BJ (cell line): ENCODE data around the gene RASGRP1. TPM values are rescaled to one million over a fixed set of nuclear protein-coding genes. Genes with fewer than 3 reads are reported as not detected.

Experiments used
- CTCF ChIA-PET: fragments of 350-600 bp; formaldehyde crosslinking; extraction: SDS; loops from one replicate; lab custom pipeline; 2021; ENCODE audit warnings: antibody characterized with exemption, inconsistent platforms; lab: Yijun Ruan, JAX
- POLR2A ChIA-PET: fragments of 300-600 bp; sonication (Branson Sonifier 250); formaldehyde crosslinking; extraction: SDS; loops from one replicate; lab custom pipeline; 2021; ENCODE audit warnings: antibody characterized with exemption; lab: Charles Lee
- DNase-seq: peaks from one replicate; pipeline ENCODE4 v3.0.0-alpha.2; 2011; ENCODE audit warnings: low read depth
- H3K27me3 ChIP-seq: 2 replicates; pipeline ENCODE4 v1.6.0; 2011; ENCODE audit warnings: low read length; ENCODE audit not compliant: control insufficient read depth, insufficient read depth
- H3K36me3 ChIP-seq: 2 replicates; pipeline ENCODE4 v1.5.1; 2011; ENCODE audit warnings: low read length; ENCODE audit not compliant: control insufficient read depth, insufficient read depth
- H3K4me3 ChIP-seq: 2 replicates; pipeline ENCODE4 v1.5.1; 2011; ENCODE audit warnings: low read depth, mild to moderate bottlenecking, control low read depth, low read length
- CTCF ChIP-seq: IDR thresholded peaks from 2 replicates; pipeline ENCODE4 v1.5.1; 2011; ENCODE audit warnings: low read depth, mild to moderate bottlenecking, control low read depth, inconsistent platforms, low read length, moderate library complexity; ENCODE audit not compliant: insufficient read depth
- polyA minus RNA-seq: library from RNA; depleted of rRNA, polyadenylated mRNA; stranded (reverse); fragments of >200 nt; gene quantifications from 2 replicates; pipeline ENCODE4 v1.2.3, GENCODE V29; 2011; rRNA and poly(A)+ RNA removed
- polyA plus RNA-seq: library from polyadenylated mRNA; depleted of rRNA; stranded (reverse); fragments of >200 nt; gene quantifications from 2 replicates; pipeline ENCODE4 v1.2.3, GENCODE V29; 2011; rRNA removed

Gene RASGRP1
- polyA plus RNA-seq (4.2 and 4.3 TPM in 2 replicates), polyA minus RNA-seq (5.5 and 5.8 TPM in 2 replicates)

GRCh38 chr15:38564557-38565286, at the start of gene RASGRP1:
RASGRP1 (minus strand) TSS chr15:38564814; CDS start chr15:38564628, 186 bp downstream.
- Histone ChIP-seq H3K27me3 (peaks cover 9% of the 10 kb centered on the region), H3K36me3 (no peaks in the 10 kb centered on the region), H3K4me3 (peak within 1 kb of the TSS; percentile 64)
- peak; percentile 38; the same call in 1 of the 2 replicates for TF ChIP-seq CTCF
- ChIA-PET POLR2A (no interaction called here), CTCF (interaction anchor here (0.9 to 4.6 kb wide), 33 partner anchors 8 to 135 kb away, joined by 3 to 37 read pairs (median 9); partner anchors contain the start of gene FAM98B)
- no peak for DNase-seq

- Histone ChIP-seq H3K27me3 (peaks cover 6% of the 10 kb centered on the region), H3K36me3 (no peaks in the 10 kb centered on the region), H3K4me3 (no peak overlapping the region)
- DNase-seq = no peak
- POLR2A ChIA-PET = no interaction called here
- CTCF ChIA-PET = interaction anchor here (0.8 kb wide), 1 partner anchor 13 kb away, joined by 4 read pairs; no protein-coding TSS in a partner anchor
- TF ChIP-seq CTCF = no peak
These were observed 48.5 kb upstream of the RASGRP1 start for GRCh38 chr15:38613085-38613484.

GRCh38 chr15:38612159-38612863, 47.7 kb upstream of the RASGRP1 start:
- no peak for DNase-seq
- Histone ChIP-seq H3K27me3 (peaks cover 7% of the 10 kb centered on the region), H3K4me3 (no peak overlapping the region), H3K36me3 (no peaks in the 10 kb centered on the region)
- ChIA-PET POLR2A (no interaction called here), CTCF (interaction anchor here (0.8 to 1.5 kb wide), 2 partner anchors 14 to 48 kb away, joined by 4 read pairs; partner anchors contain the start of gene RASGRP1)
- TF ChIP-seq CTCF = no peak

- DNase-seq = no peak
- Histone ChIP-seq H3K36me3 (no peaks in the 10 kb centered on the region), H3K4me3 (no peak overlapping the region), H3K27me3 (peaks cover 11% of the 10 kb centered on the region)
- CTCF ChIA-PET = interaction anchor here (0.8 to 1.5 kb wide), 3 partner anchors 9 to 47 kb away, joined by 3 to 4 read pairs (median 4); partner anchors contain the start of gene RASGRP1
- TF ChIP-seq CTCF = no peak
- POLR2A ChIA-PET = no interaction called here
These were observed 46.6 kb upstream of the RASGRP1 start for GRCh38 chr15:38611228-38611627.

- ChIA-PET CTCF (interaction anchor here (0.8 to 1.5 kb wide), 2 partner anchors 9 to 47 kb away, joined by 4 read pairs; partner anchors contain the start of gene RASGRP1), POLR2A (no interaction called here)
- no peak overlapping the region for H3K4me3 ChIP-seq
- no peaks in the 10 kb centered on the region for H3K36me3 ChIP-seq
- no peak for DNase-seq
- TF ChIP-seq CTCF = no peak
- H3K27me3 ChIP-seq = peaks cover 15% of the 10 kb centered on the region
These were observed 46.1 kb upstream of the RASGRP1 start for GRCh38 chr15:38610748-38611147.
